ENCODE results near the gene MRI1. TPM values are rescaled to one million over a fixed set of nuclear protein-coding genes. Genes with fewer than 3 reads are reported as not detected.
A peak's percentile ranks its signal among the peaks of the same experiment; 100 is the strongest.

MRI1 gene
- total and polyA plus RNA-seq, 2 of the 4 experiments (the other 2 are of a cell fraction) = 26.7 to 37.6 TPM

DNA sequence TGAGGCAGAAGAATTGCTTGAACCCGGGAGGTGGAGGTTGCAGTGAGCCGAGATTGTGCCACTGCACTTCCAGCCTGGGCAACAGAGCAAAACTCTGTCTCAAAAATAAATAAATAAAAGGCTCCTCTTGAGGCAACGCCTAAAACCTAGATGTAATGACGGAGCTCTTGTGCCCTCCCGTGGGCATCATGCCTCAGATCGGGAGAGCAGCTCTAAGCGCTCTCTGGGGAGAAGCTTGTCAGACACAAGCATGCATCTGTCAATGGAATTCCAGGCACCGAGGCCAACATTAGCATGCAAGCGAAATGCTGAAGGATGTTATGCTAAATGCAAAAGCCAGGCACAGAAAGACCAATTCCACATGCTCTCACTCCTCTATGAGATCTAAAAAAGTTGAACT, 45.6 kb upstream of the MRI1 start:
- ATAC-seq (ENCODE audit: low read depth) = peak; percentile 75
- POLR2A ChIA-PET (ENCODE audit: unreplicated experiment) = no interaction called here
- BruUV-seq (replicated peaks) = no TSS peak

More for the DNA sequence above, 45.6 kb upstream of the MRI1 start:
- Histone ChIP-seq H3K9me1 (ENCODE audit: insufficient read depth, low read length) (no peaks in the 10 kb centered on the region), H3K4me3 (ENCODE audit: insufficient read depth, low read depth, low read length) (no peak overlapping the region), H3K4ac (ENCODE audit: low read depth, low read length) (no peak overlapping the region), H4K20me1 (ENCODE audit: insufficient read depth, low read length) (no peaks in the 10 kb centered on the region), H3K4me2 (ENCODE audit: low read depth, low read length) (no peak overlapping the region), H3K79me1 (ENCODE audit: low read depth in 1 of 2, low read length in 2 of 2) (no peaks in the 10 kb centered on the region), H3K36me3 (ENCODE audit: control insufficient read depth, insufficient read depth, low read length) (no peaks in the 10 kb centered on the region), H2AFZ (replicated peaks; ENCODE audit: low read length, poor library complexity) (peak overlapping the region; percentile 72), H4K91ac (ENCODE audit: insufficient read depth, low read depth, low read length) (no peak overlapping the region), H4K8ac (ENCODE audit: low read depth in 2 of 2, low read length in 2 of 2) (no peak overlapping the region), H3K9me3 (ENCODE audit: control insufficient read depth, insufficient read depth, low read length) (peaks cover 4% of the 10 kb centered on the region), H3K18ac (ENCODE audit: low read depth, low read length) (no peak overlapping the region), H4K5ac (ENCODE audit: low read depth, low read length) (no peak overlapping the region), H3K27ac (ENCODE audit: insufficient read depth, low read length) (no peak overlapping the region), H3K9ac (ENCODE audit: low read depth, low read length) (no peak overlapping the region), H2BK15ac (ENCODE audit: low read depth, low read length) (no peak overlapping the region; the same call in 2 of the 3 replicates), H2BK20ac (ENCODE audit: low read depth, low read length) (no peak overlapping the region), H3K27me3 (ENCODE audit: control insufficient read depth, insufficient read depth, low read length) (no peaks in the 10 kb centered on the region), H2AK9ac (replicated peaks; ENCODE audit: low read depth, low read length, poor library complexity) (no peak overlapping the region), H3K14ac (replicated peaks; ENCODE audit: low read depth, low read length) (no peak overlapping the region), H3K23ac (ENCODE audit: low read depth, low read length) (no peak overlapping the region), H3K56ac (ENCODE audit: extremely low read depth, insufficient read depth, low read length) (no peak overlapping the region), H3K4me1 (ENCODE audit: control insufficient read depth, insufficient read depth, low read length) (peaks cover 3% of the 10 kb centered on the region), H2BK120ac (ENCODE audit: low read depth, low read length) (no peak overlapping the region), H2AK5ac (ENCODE audit: low read depth, low read length) (no peak overlapping the region), H2BK5ac (ENCODE audit: low read depth, low read length, poor library complexity, severe bottlenecking) (no peak overlapping the region)
- in situ Hi-C loops (cut with MboI; ENCODE audit: low sequenced_read_pairs) (loop anchor here (5.0 to 25.0 kb wide), 2 partner anchors 111 to 431 kb away; no protein-coding TSS in a partner anchor), intact Hi-C loops (cut with micrococcal nuclease) (no loop called here), dilution Hi-C loops (cut with HindIII; ENCODE audit: low sequenced_read_pairs, unreplicated experiment) (no loop called here)
- CTCF ChIA-PET = interaction anchor here (0.6 to 1.1 kb wide), 3 partner anchors 11 to 123 kb away, joined by 3 to 4 read pairs (median 3); no protein-coding TSS in a partner anchor
- peak; percentile 66 for DNase-seq
- 32% methylated on average over 4 of the region's 9 CpGs; no CpG with 5 or more reads in 1 of the 2 experiments for WGBS, 2 experiments (ENCODE audit: extremely low coverage in 2 of 2, insufficient read length in 1 of 2)
- TF ChIP-seq RFX5 (IDR thresholded peaks at IDR 0.05; ENCODE audit: low read depth, low read length) (no peak), NFE2L2 (IDR thresholded peaks at IDR 0.05; ENCODE audit: low read depth, low read length) (no peak), POLR2A (IDR thresholded peaks at IDR 0.05; ENCODE audit: low read depth, low read length) (no peak), SMC3 (IDR thresholded peaks at IDR 0.05; ENCODE audit: low read depth, low read length) (peak; percentile 65), RAD21 (IDR thresholded peaks at IDR 0.05; ENCODE audit: low read length) (peak; percentile 61), BHLHE40 (IDR thresholded peaks at IDR 0.05; ENCODE audit: low read depth, low read length) (no peak), CTCF (conservative IDR thresholded peaks at IDR 0.05; ENCODE audit: low read depth, low read length) (peak; percentile 50), RCOR1 (IDR thresholded peaks at IDR 0.05; ENCODE audit: insufficient replicate concordance, low read length) (no peak), ELK1 (IDR thresholded peaks at IDR 0.05; ENCODE audit: borderline replicate concordance, low read depth, low read length) (no peak)
- TF ChIP-seq, protein P1, sequence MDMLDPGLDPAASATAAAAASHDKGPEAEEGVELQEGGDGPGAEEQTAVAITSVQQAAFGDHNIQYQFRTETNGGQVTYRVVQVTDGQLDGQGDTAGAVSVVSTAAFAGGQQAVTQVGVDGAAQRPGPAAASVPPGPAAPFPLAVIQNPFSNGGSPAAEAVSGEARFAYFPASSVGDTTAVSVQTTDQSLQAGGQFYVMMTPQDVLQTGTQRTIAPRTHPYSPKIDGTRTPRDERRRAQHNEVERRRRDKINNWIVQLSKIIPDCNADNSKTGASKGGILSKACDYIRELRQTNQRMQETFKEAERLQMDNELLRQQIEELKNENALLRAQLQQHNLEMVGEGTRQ (IDR thresholded peaks at IDR 0.05; ENCODE audit: low read depth, low read length) = no peak

Data from IMR-90 (cell line).